GM12878 (cell line): ENCODE data around the gene PHYKPL. TPM values are rescaled to one million over a fixed set of nuclear protein-coding genes. Genes with fewer than 3 reads are reported as not detected.

ENCODE experiments used
- ATAC-seq: fragments of 200-7000 bp; cut with Tn5 transposase; 3 replicates; pipeline ENCODE4 v1.9.1; 2020; ENCODE audit warnings: mild to moderate bottlenecking, moderate library complexity
- BruUV-seq: library from RNA; stranded (reverse); fragments of 400-500 nt; replicated peaks from 2 replicates; lab custom pipeline; 2021; lab: Mats Ljungman, UMichigan
- CTCF ChIA-PET: fragments of 300-600 bp; sonication (Branson Sonifier 250); formaldehyde crosslinking; extraction: SDS; loops from one replicate; lab custom pipeline; 2021; ENCODE audit warnings: inconsistent platforms; lab: Yijun Ruan, JAX
- POLR2A ChIA-PET: fragments of 350-600 bp; formaldehyde crosslinking; extraction: SDS; loops from one replicate; lab custom pipeline; 2021; ENCODE audit warnings: inconsistent platforms; lab: Charles Lee
- RAD21 ChIA-PET: fragments of 300-600 bp; sonication (Branson Sonifier 250); formaldehyde crosslinking; loops from one replicate; lab custom pipeline; 2023; ENCODE audit warnings: antibody characterized with exemption; ENCODE audit not compliant: unreplicated experiment; lab: Charles Lee
- SMC1A ChIA-PET: fragments of 300-600 bp; sonication (Branson Sonifier 250); formaldehyde crosslinking; loops from one replicate; lab custom pipeline; 2023; ENCODE audit not compliant: unreplicated experiment, uncharacterized antibody; lab: Charles Lee
- DNase-seq: peaks from one replicate; pipeline ENCODE4 v3.0.0-alpha.2; 2011; ENCODE audit warnings: low read depth, low spot score
- FAIRE-seq: peaks from 3 replicates; lab custom pipeline; 2011; peaks lifted over from hg19 to GRCh38; lab: Jason Lieb, UNC
- H2AFZ ChIP-seq: 2 replicates; pipeline ENCODE4 v1.6.0; 2011; ENCODE audit warnings: low read depth, low read length, control low read depth; ENCODE audit not compliant: control insufficient read depth
- H3K27ac ChIP-seq: 2 replicates; pipeline ENCODE4 v1.5.1; 2011; ENCODE audit warnings: control low read depth; ENCODE audit not compliant: control insufficient read depth, insufficient read depth
- H3K27me3 ChIP-seq, 2 experiments: replicated peaks in 1 of 2; 2 replicates each; pipeline versions ENCODE4 v1.6.0 to v1.6.1; 2011; ENCODE audit warnings: low read length in 1 of 2; ENCODE audit not compliant: control insufficient read depth in 2 of 2, insufficient read depth in 2 of 2
- H3K36me3 ChIP-seq, 2 experiments: 2 replicates each; pipeline ENCODE4 v1.5.1; 2011; ENCODE audit warnings: low read length in 1 of 2; ENCODE audit not compliant: control insufficient read depth in 2 of 2, insufficient read depth in 2 of 2
- H3K4me1 ChIP-seq: 2 replicates; pipeline ENCODE4 v1.6.1; 2011; ENCODE audit warnings: mild to moderate bottlenecking, low read length, moderate library complexity, mixed read lengths; ENCODE audit not compliant: control insufficient read depth, insufficient read depth
- H3K4me2 ChIP-seq: 2 replicates; pipeline ENCODE4 v1.6.0; 2011; ENCODE audit warnings: control low read depth; ENCODE audit not compliant: control insufficient read depth, insufficient read depth
- H3K4me3 ChIP-seq: fragments of 200-600 bp; sonication (generic); 2 replicates; pipeline ENCODE4 v1.5.1; 2016
- H3K79me2 ChIP-seq: 2 replicates; pipeline ENCODE4 v1.6.0; 2011; ENCODE audit warnings: low read length; ENCODE audit not compliant: control insufficient read depth, insufficient read depth
- H3K9ac ChIP-seq: 2 replicates; pipeline ENCODE4 v1.8.0; 2011; ENCODE audit warnings: low read length, control low read depth, mixed read lengths; ENCODE audit not compliant: control insufficient read depth, insufficient read depth
- H3K9me3 ChIP-seq: replicated peaks from 3 replicates; pipeline ENCODE4 v1.5.1; 2011; ENCODE audit warnings: mild to moderate bottlenecking, low read length; ENCODE audit not compliant: control insufficient read depth, insufficient read depth
- H4K20me1 ChIP-seq: 2 replicates; pipeline ENCODE4 v1.6.0; 2011; ENCODE audit not compliant: control insufficient read depth, insufficient read depth
- BCL11A ChIP-seq: IDR thresholded peaks from 2 replicates; pipeline ENCODE4 v1.6.1; 2011; ENCODE audit warnings: low read depth, low read length
- BHLHE40 ChIP-seq, 2 experiments: fragments of 450-650 bp in 1 of 2; IDR thresholded peaks; 2 replicates each; pipeline ENCODE4 v1.6.1; 2011 to 2017; ENCODE audit warnings: low read depth in 2 of 2, borderline replicate concordance in 1 of 2, improper control_type of control experiment in 1 of 2, low read length in 1 of 2, mild to moderate bottlenecking in 1 of 2
- CHD4 ChIP-seq: fragments of 200-600 bp; sonication (generic); IDR thresholded peaks from 2 replicates; pipeline ENCODE4 v1.6.1; 2016; ENCODE audit warnings: mild to moderate bottlenecking
- DPF2 ChIP-seq: fragments of 450-650 bp; IDR thresholded peaks from 2 replicates; pipeline ENCODE4 v1.6.1; 2017; ENCODE audit warnings: mild to moderate bottlenecking
- GABPA ChIP-seq: IDR thresholded peaks from 2 replicates; pipeline ENCODE4 v1.6.1; 2014; ENCODE audit warnings: antibody characterized with exemption, low read depth, mild to moderate bottlenecking, inconsistent platforms
- IKZF1 ChIP-seq: fragments of 450-650 bp; conservative IDR thresholded peaks from 2 replicates; pipeline ENCODE4 v1.6.1; 2017; ENCODE audit warnings: antibody characterized with exemption, mild to moderate bottlenecking
- MEF2B ChIP-seq: fragments of 450-650 bp; IDR thresholded peaks from 2 replicates; pipeline ENCODE4 v1.6.1; 2018; ENCODE audit warnings: mild to moderate bottlenecking, moderate library complexity; ENCODE audit not compliant: partially characterized antibody, poor library complexity, severe bottlenecking
- MTA2 ChIP-seq: fragments of 450-650 bp; IDR thresholded peaks from 2 replicates; pipeline ENCODE4 v1.6.1; 2016; ENCODE audit warnings: low read depth, mild to moderate bottlenecking, moderate library complexity
- NR2C2 ChIP-seq: IDR thresholded peaks from 2 replicates; pipeline ENCODE4 v1.6.1; 2011; ENCODE audit warnings: borderline replicate concordance, low read depth; ENCODE audit not compliant: control insufficient read depth, insufficient read length
- RB1 ChIP-seq: fragments of 450-650 bp; formaldehyde crosslinking; IDR thresholded peaks from 2 replicates; pipeline ENCODE4 v1.6.1; 2017; ENCODE audit warnings: mild to moderate bottlenecking, borderline replicate concordance
- SMARCA5 ChIP-seq: fragments of 450-650 bp; IDR thresholded peaks from 2 replicates; pipeline ENCODE4 v1.6.1; 2017; ENCODE audit warnings: mild to moderate bottlenecking
- SRF ChIP-seq, 2 experiments: IDR thresholded peaks; 2 replicates each; pipeline ENCODE4 v1.6.1; 2011; ENCODE audit warnings: low read depth in 2 of 2, low read length in 2 of 2, mild to moderate bottlenecking in 1 of 2, moderate library complexity in 1 of 2
- YY1 ChIP-seq: IDR thresholded peaks from 2 replicates; pipeline ENCODE4 v1.6.1; 2011; ENCODE audit warnings: low read depth, mild to moderate bottlenecking, low read length
- ZNF207 ChIP-seq: fragments of 450-650 bp; IDR thresholded peaks from 2 replicates; pipeline ENCODE4 v1.6.1; 2014; ENCODE audit warnings: antibody characterized with exemption, mild to moderate bottlenecking, borderline replicate concordance
- WGBS: methylation state at CpG from one replicate; pipeline ENCODE4 v1.1.6; 2016; ENCODE audit warnings: low lambda C conversion rate; ENCODE audit not compliant: insufficient replicate concordance, insufficient coverage; ENCODE audit errors: missing lambda C conversion rate; 5-methylcytosine and 5-hydroxymethylcytosine counted together
- in situ Hi-C: fragments of 300-500 bp; cut with MboI; formaldehyde crosslinking; loops from 9 replicates; pipeline ENCODE4 v1.14.3; 2018; ENCODE audit warnings: mixed read lengths
- intact Hi-C: fragments of 100-400 bp; cut with micrococcal nuclease; formaldehyde crosslinking; loops from one replicate; pipeline ENCODE4 v1.14.2; 2022; ENCODE audit not compliant: unreplicated experiment
- polyA plus RNA-seq, 11 experiments: library from polyadenylated mRNA; depleted of rRNA in 4 of 11; unstranded in 6 of 11; stranded (reverse) in 5 of 11; fragments of >200 nt; fragmentation: Nextera tagmentation in 4 of 11; fragmentation: Illumina TruSeq in 1 of 11; extraction: Ambion mirVana in 4 of 11; extraction: Trizol in 1 of 11; gene quantifications; 1 replicate in 1 of 11; 2 replicates in 10 of 11; pipeline versions ENCODE4 v1.2.1 to v1.2.3, GENCODE V29; 2011 to 2016; ENCODE audit warnings: inconsistent platforms in 2 of 11, missing spikeins in 2 of 11, low read depth in 1 of 11
- total RNA-seq, 4 experiments: library from RNA; depleted of rRNA in 3 of 4; stranded (reverse); fragments of >200 nt in 3 of 4; fragmentation: Illumina TruSeq in 1 of 4; extraction: Trizol in 1 of 4; gene quantifications; 2 replicates each; pipeline versions ENCODE4 v1.2.1 to v1.2.3, GENCODE V29; 2013 to 2021
- TF ChIP-seq, protein P1 (sequence below): IDR thresholded peaks from 2 replicates; pipeline ENCODE4 v1.6.1; 2012; ENCODE audit warnings: mild to moderate bottlenecking, low read depth, low read length
- TF ChIP-seq, protein P2 (sequence below): fragments of 450-650 bp; conservative IDR thresholded peaks from 2 replicates; pipeline ENCODE4 v1.6.1; 2017; ENCODE audit warnings: mild to moderate bottlenecking, moderate library complexity
- TF ChIP-seq, protein P3 (sequence below): fragments of 450-650 bp; IDR thresholded peaks from 2 replicates; pipeline ENCODE4 v1.6.1; 2018; ENCODE audit warnings: borderline replicate concordance, mild to moderate bottlenecking; ENCODE audit not compliant: partially characterized antibody

PHYKPL gene
- total and polyA plus RNA-seq, 10 of the 15 experiments (the other 5 are each of a cell fraction or from before 2014, with no cell fraction given): 4.5 to 53.9 (median 25.6) TPM

DNA sequence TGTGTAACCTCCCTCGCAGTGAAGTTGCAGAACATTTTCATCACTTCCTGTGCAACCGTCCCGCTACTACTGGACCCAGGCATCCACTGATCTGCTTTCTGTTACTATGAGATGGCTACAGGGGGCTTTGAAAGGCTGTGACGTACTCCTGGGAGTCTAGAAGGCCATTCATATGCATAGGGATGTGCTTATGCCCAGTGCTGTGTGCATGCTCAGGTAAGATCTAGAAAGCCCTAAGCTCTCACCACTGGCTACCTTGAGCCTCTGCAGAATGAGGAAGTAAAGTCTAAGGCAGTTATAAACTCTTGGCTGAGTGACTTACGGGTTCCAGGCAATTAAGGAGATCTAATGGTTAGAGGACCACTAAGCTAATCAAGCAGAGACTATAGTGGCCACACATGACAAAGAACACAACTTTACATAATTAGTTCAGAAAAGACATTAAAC is 16.5 kb downstream of the PHYKPL start:
- ChIA-PET SMC1A (interaction anchor here (1.0 to 1.5 kb wide), 3 partner anchors 9 to 18 kb away, joined by 3 to 6 read pairs (median 4); no protein-coding TSS in a partner anchor), POLR2A (interaction anchor here (1.0 to 3.9 kb wide), 2 partner anchors 10 to 12 kb away, joined by 3 to 13 read pairs; partner anchors contain the start of gene HNRNPAB), RAD21 (no interaction called here), CTCF (interaction anchor here (0.6 to 1.8 kb wide), 2 partner anchors 9 to 65 kb away, joined by 3 to 12 read pairs; no protein-coding TSS in a partner anchor)
- no peak overlapping the region for H3K4me3 ChIP-seq
- DNase-seq (no peak), FAIRE-seq (no peak), ATAC-seq (peak; percentile 36)
- H2AFZ ChIP-seq: no peak overlapping the region
- no peaks in the 10 kb centered on the region for H3K27me3 ChIP-seq
- no peaks in the 10 kb centered on the region; the same call in 1 of the 2 replicates for H3K79me2 ChIP-seq
- H4K20me1 ChIP-seq: no peaks in the 10 kb centered on the region; the same call in 1 of the 2 replicates
- intact Hi-C loops (no loop called here), in situ Hi-C loops (no loop called here)
- WGBS: 54% methylated on average over 5 of the region's 5 CpGs
- H3K4me2 ChIP-seq: no peak overlapping the region
- H3K27ac ChIP-seq: no peak overlapping the region
- no peaks in the 10 kb centered on the region; the same call in 1 of the 2 replicates for H3K4me1 ChIP-seq
- BruUV-seq: TSS peak; percentile 14
- no peaks in the 10 kb centered on the region for H3K9me3 ChIP-seq
- peaks cover 34% of the 10 kb centered on the region in 2 experiments for H3K36me3 ChIP-seq
- no peak overlapping the region for H3K9ac ChIP-seq
- peak; percentile 56; the same call in 1 of the 2 replicates for TF ChIP-seq DPF2
- TF ChIP-seq MEF2B: peak; percentile 22
- TF ChIP-seq CHD4: no peak
- no peak for TF ChIP-seq IKZF1
- TF ChIP-seq, protein P1, sequence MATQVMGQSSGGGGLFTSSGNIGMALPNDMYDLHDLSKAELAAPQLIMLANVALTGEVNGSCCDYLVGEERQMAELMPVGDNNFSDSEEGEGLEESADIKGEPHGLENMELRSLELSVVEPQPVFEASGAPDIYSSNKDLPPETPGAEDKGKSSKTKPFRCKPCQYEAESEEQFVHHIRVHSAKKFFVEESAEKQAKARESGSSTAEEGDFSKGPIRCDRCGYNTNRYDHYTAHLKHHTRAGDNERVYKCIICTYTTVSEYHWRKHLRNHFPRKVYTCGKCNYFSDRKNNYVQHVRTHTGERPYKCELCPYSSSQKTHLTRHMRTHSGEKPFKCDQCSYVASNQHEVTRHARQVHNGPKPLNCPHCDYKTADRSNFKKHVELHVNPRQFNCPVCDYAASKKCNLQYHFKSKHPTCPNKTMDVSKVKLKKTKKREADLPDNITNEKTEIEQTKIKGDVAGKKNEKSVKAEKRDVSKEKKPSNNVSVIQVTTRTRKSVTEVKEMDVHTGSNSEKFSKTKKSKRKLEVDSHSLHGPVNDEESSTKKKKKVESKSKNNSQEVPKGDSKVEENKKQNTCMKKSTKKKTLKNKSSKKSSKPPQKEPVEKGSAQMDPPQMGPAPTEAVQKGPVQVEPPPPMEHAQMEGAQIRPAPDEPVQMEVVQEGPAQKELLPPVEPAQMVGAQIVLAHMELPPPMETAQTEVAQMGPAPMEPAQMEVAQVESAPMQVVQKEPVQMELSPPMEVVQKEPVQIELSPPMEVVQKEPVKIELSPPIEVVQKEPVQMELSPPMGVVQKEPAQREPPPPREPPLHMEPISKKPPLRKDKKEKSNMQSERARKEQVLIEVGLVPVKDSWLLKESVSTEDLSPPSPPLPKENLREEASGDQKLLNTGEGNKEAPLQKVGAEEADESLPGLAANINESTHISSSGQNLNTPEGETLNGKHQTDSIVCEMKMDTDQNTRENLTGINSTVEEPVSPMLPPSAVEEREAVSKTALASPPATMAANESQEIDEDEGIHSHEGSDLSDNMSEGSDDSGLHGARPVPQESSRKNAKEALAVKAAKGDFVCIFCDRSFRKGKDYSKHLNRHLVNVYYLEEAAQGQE: no peak
- TF ChIP-seq, protein P2, sequence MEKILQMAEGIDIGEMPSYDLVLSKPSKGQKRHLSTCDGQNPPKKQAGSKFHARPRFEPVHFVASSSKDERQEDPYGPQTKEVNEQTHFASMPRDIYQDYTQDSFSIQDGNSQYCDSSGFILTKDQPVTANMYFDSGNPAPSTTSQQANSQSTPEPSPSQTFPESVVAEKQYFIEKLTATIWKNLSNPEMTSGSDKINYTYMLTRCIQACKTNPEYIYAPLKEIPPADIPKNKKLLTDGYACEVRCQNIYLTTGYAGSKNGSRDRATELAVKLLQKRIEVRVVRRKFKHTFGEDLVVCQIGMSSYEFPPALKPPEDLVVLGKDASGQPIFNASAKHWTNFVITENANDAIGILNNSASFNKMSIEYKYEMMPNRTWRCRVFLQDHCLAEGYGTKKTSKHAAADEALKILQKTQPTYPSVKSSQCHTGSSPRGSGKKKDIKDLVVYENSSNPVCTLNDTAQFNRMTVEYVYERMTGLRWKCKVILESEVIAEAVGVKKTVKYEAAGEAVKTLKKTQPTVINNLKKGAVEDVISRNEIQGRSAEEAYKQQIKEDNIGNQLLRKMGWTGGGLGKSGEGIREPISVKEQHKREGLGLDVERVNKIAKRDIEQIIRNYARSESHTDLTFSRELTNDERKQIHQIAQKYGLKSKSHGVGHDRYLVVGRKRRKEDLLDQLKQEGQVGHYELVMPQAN: no peak
- TF ChIP-seq GABPA: no peak
- TF ChIP-seq SRF (IDR thresholded peaks at IDR 0.05; ENCODE audit: low read depth in 2 of 2, low read length in 2 of 2): no peak
- peak; percentile 13; the same call in 1 of the 2 replicates for TF ChIP-seq BCL11A
- no peak for TF ChIP-seq RB1
- TF ChIP-seq, protein P3, sequence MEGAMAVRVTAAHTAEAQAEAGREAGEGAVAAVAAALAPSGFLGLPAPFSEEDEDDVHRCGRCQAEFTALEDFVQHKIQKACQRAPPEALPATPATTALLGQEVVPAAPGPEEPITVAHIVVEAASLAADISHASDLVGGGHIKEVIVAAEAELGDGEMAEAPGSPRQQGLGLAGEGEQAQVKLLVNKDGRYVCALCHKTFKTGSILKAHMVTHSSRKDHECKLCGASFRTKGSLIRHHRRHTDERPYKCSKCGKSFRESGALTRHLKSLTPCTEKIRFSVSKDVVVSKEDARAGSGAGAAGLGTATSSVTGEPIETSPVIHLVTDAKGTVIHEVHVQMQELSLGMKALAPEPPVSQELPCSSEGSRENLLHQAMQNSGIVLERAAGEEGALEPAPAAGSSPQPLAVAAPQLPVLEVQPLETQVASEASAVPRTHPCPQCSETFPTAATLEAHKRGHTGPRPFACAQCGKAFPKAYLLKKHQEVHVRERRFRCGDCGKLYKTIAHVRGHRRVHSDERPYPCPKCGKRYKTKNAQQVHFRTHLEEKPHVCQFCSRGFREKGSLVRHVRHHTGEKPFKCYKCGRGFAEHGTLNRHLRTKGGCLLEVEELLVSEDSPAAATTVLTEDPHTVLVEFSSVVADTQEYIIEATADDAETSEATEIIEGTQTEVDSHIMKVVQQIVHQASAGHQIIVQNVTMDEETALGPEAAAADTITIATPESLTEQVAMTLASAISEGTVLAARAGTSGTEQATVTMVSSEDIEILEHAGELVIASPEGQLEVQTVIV: no peak
- peak; percentile 97 for TF ChIP-seq MTA2
- TF ChIP-seq BHLHE40 (IDR thresholded peaks at IDR 0.05; ENCODE audit: borderline replicate concordance in 1 of 2, low read depth in 2 of 2, low read length in 1 of 2): 0 out of 4 replicates have a peak, but pooled peaks have one; percentile 24 to 27
- TF ChIP-seq YY1: no peak
- TF ChIP-seq ZNF207: no peak
- TF ChIP-seq SMARCA5: no peak
- no peak for TF ChIP-seq NR2C2
